HEK293 (cell line): ENCODE results near the gene ACIN1.

ENCODE experiments used
- BCL11B ChIP-seq: fragments of 450-650 bp; formaldehyde crosslinking; IDR thresholded peaks from 2 replicates; pipeline ENCODE4 v1.5.1; 2016; ENCODE audit warnings: low read depth, missing biosample characterization, missing genetic modification characterization
- EGR2 ChIP-seq: fragments of 450-650 bp; formaldehyde crosslinking; IDR thresholded peaks from 2 replicates; pipeline ENCODE4 v1.5.1; 2016; ENCODE audit warnings: low read depth, missing biosample characterization, missing genetic modification characterization
- MYNN ChIP-seq: fragments of 450-650 bp; formaldehyde crosslinking; IDR thresholded peaks from 2 replicates; pipeline ENCODE4 v1.5.1; 2016; ENCODE audit warnings: missing biosample characterization, missing genetic modification characterization, borderline replicate concordance
- PATZ1 ChIP-seq: fragments of 450-650 bp; formaldehyde crosslinking; IDR thresholded peaks from 2 replicates; pipeline ENCODE4 v1.5.1; 2016; ENCODE audit warnings: missing biosample characterization, missing genetic modification characterization
- PRDM1 ChIP-seq: fragments of 450-650 bp; formaldehyde crosslinking; IDR thresholded peaks from 2 replicates; pipeline ENCODE4; 2016; ENCODE audit warnings: missing biosample characterization, missing genetic modification characterization
- PRDM10 ChIP-seq: fragments of 450-650 bp; formaldehyde crosslinking; IDR thresholded peaks from 2 replicates; pipeline ENCODE4 v1.5.1; 2016; ENCODE audit warnings: missing biosample characterization, missing genetic modification characterization
- TSHZ1 ChIP-seq: fragments of 450-650 bp; formaldehyde crosslinking; IDR thresholded peaks from 2 replicates; pipeline ENCODE4 v1.5.1; 2016; ENCODE audit warnings: missing biosample characterization, missing genetic modification characterization, borderline replicate concordance
- ZBTB17 ChIP-seq: fragments of 450-650 bp; formaldehyde crosslinking; IDR thresholded peaks from 2 replicates; pipeline ENCODE4 v1.5.1; 2016; ENCODE audit warnings: missing biosample characterization, missing genetic modification characterization
- ZBTB48 ChIP-seq: fragments of 450-650 bp; formaldehyde crosslinking; IDR thresholded peaks from 2 replicates; pipeline ENCODE4 v1.5.1; 2016; ENCODE audit warnings: missing biosample characterization, missing genetic modification characterization
- ZFHX2 ChIP-seq: fragments of 450-650 bp; formaldehyde crosslinking; conservative IDR thresholded peaks from 2 replicates; pipeline ENCODE4 v1.5.1; 2016; ENCODE audit warnings: missing biosample characterization, missing genetic modification characterization
- ZFP3 ChIP-seq: fragments of 450-650 bp; formaldehyde crosslinking; IDR thresholded peaks from 2 replicates; pipeline ENCODE4 v1.5.1; 2016; ENCODE audit warnings: low read depth, missing biosample characterization, missing genetic modification characterization
- ZNF132 ChIP-seq: fragments of 450-650 bp; formaldehyde crosslinking; IDR thresholded peaks from 2 replicates; pipeline ENCODE4 v1.5.1; 2017; ENCODE audit warnings: missing biosample characterization, missing genetic modification characterization, borderline replicate concordance
- ZNF157 ChIP-seq: fragments of 450-650 bp; formaldehyde crosslinking; IDR thresholded peaks from 2 replicates; pipeline ENCODE4 v1.5.1; 2016; ENCODE audit warnings: missing biosample characterization, missing genetic modification characterization
- ZNF184 ChIP-seq: fragments of 450-650 bp; IDR thresholded peaks from 2 replicates; pipeline ENCODE4 v1.5.1; 2018; ENCODE audit warnings: missing biosample characterization, mild to moderate bottlenecking, missing genetic modification characterization
- ZNF202 ChIP-seq: fragments of 450-650 bp; formaldehyde crosslinking; IDR thresholded peaks from 2 replicates; pipeline ENCODE4 v1.5.1; 2016; ENCODE audit warnings: missing biosample characterization, missing genetic modification characterization, borderline replicate concordance
- ZNF211 ChIP-seq: fragments of 450-650 bp; formaldehyde crosslinking; IDR thresholded peaks from 2 replicates; pipeline ENCODE4 v1.5.1; 2016; ENCODE audit warnings: low read depth, missing biosample characterization, missing genetic modification characterization
- ZNF274 ChIP-seq, 2 experiments: fragments of 200-500 bp in 1 of 2; fragments of 450-650 bp in 1 of 2; sonication (Bioruptor generic) in 1 of 2; formaldehyde crosslinking in 1 of 2; IDR thresholded peaks; 2 replicates each; pipeline versions ENCODE4 v1.5.1 to v1.6.1; 2014 to 2016; ENCODE audit warnings: borderline replicate concordance in 1 of 2, inconsistent platforms in 1 of 2, low read length in 1 of 2, missing biosample characterization in 1 of 2, missing genetic modification characterization in 1 of 2
- ZNF341 ChIP-seq: fragments of 450-650 bp; formaldehyde crosslinking; IDR thresholded peaks from 2 replicates; pipeline ENCODE4; 2016; ENCODE audit warnings: low read depth, missing biosample characterization, missing genetic modification characterization
- ZNF426 ChIP-seq: fragments of 450-650 bp; formaldehyde crosslinking; IDR thresholded peaks from 2 replicates; pipeline ENCODE4 v1.5.1; 2017; ENCODE audit warnings: missing biosample characterization, missing genetic modification characterization, mild to moderate bottlenecking, inconsistent platforms, moderate library complexity
- ZNF561 ChIP-seq: fragments of 450-650 bp; IDR thresholded peaks from 2 replicates; pipeline ENCODE4 v1.5.1; 2018; ENCODE audit warnings: missing biosample characterization, missing genetic modification characterization, borderline replicate concordance
- ZNF571 ChIP-seq: fragments of 450-650 bp; formaldehyde crosslinking; IDR thresholded peaks from 2 replicates; pipeline ENCODE4 v1.5.0; 2017; ENCODE audit warnings: missing biosample characterization, missing genetic modification characterization
- ZNF624 ChIP-seq: fragments of 450-650 bp; formaldehyde crosslinking; IDR thresholded peaks from 2 replicates; pipeline ENCODE4 v1.5.1; 2017; ENCODE audit warnings: missing biosample characterization, missing genetic modification characterization
- ZNF692 ChIP-seq: fragments of 450-650 bp; formaldehyde crosslinking; IDR thresholded peaks from 2 replicates; pipeline ENCODE4 v1.5.1; 2016; ENCODE audit warnings: missing biosample characterization, missing genetic modification characterization
- ZNF747 ChIP-seq: fragments of 450-650 bp; formaldehyde crosslinking; IDR thresholded peaks from 2 replicates; pipeline ENCODE4 v1.5.1; 2016; ENCODE audit warnings: missing biosample characterization, missing genetic modification characterization
- ZNF776 ChIP-seq: fragments of 450-650 bp; formaldehyde crosslinking; IDR thresholded peaks from 2 replicates; pipeline ENCODE4 v1.5.0; 2017; ENCODE audit warnings: missing biosample characterization, missing genetic modification characterization, borderline replicate concordance
- ZNF843 ChIP-seq: fragments of 450-650 bp; formaldehyde crosslinking; IDR thresholded peaks from 2 replicates; pipeline ENCODE4 v1.5.1; 2016; ENCODE audit warnings: missing biosample characterization, missing genetic modification characterization
- ZSCAN5A ChIP-seq: fragments of 450-650 bp; formaldehyde crosslinking; IDR thresholded peaks from 2 replicates; pipeline ENCODE4 v1.5.1; 2016; ENCODE audit warnings: missing biosample characterization, missing genetic modification characterization

Gene ACIN1

GRCh38 chr14:23009939-23010726, 84.8 kb downstream of the ACIN1 start, which contains the start of gene C14orf93 (continued):
- TF ChIP-seq TSHZ1 (tag by site-specific recombination) = no peak
- no peak for TF ChIP-seq ZNF843 (tag by site-specific recombination)
- TF ChIP-seq ZFHX2 (tag by site-specific recombination) = peak; percentile 34
- no peak; the same call in 1 of the 2 replicates for TF ChIP-seq EGR2 (tag by site-specific recombination)
- TF ChIP-seq ZNF561 (tag by site-specific recombination) = peak; percentile 41; the same call in 1 of the 2 replicates
- TF ChIP-seq BCL11B (tag by site-specific recombination) = peak; percentile 61; the same call in 1 of the 2 replicates
- no peak for TF ChIP-seq ZNF571 (tag by site-specific recombination)
- TF ChIP-seq ZNF747 = no peak
- no peak for TF ChIP-seq ZNF132 (tag by site-specific recombination)
- TF ChIP-seq ZNF776 (tag by site-specific recombination) = no peak
- TF ChIP-seq ZNF274 (IDR thresholded peaks at IDR 0.05; ENCODE audit: low read length) = no peak
- TF ChIP-seq ZNF274 (tag by site-specific recombination; IDR thresholded peaks at IDR 0.05; ENCODE audit: borderline replicate concordance) = no peak
- no peak for TF ChIP-seq MYNN (tag by site-specific recombination)
- no peak for TF ChIP-seq ZNF211 (tag by site-specific recombination)
- no peak for TF ChIP-seq ZSCAN5A (tag by site-specific recombination)
- no peak for TF ChIP-seq ZNF184 (tag by site-specific recombination)
- TF ChIP-seq PRDM1 = peak; percentile 94
- peak; percentile 96 for TF ChIP-seq PRDM10
- no peak for TF ChIP-seq ZNF157 (tag by site-specific recombination)
- peak; percentile 99 for TF ChIP-seq PATZ1 (tag by site-specific recombination)
- no peak for TF ChIP-seq ZFP3
- peak; percentile 40; the same call in 1 of the 2 replicates for TF ChIP-seq ZBTB48 (tag by site-specific recombination)
- no peak for TF ChIP-seq ZNF341
- TF ChIP-seq ZNF426 (tag by site-specific recombination) = no peak
- TF ChIP-seq ZNF624 = no peak
- no peak for TF ChIP-seq ZNF202 (tag by site-specific recombination)
- no peak for TF ChIP-seq ZBTB17 (tag by site-specific recombination)
- TF ChIP-seq ZNF692 = peak; percentile 23
